Stomach (tissue), 19 donors: ENCODE data around the gene SLA2. TPM values are rescaled to one million over a fixed set of nuclear protein-coding genes. Genes with fewer than 3 reads are reported as not detected.
A peak's percentile ranks its signal among the peaks of the same experiment; 100 is the strongest.
"Not testable (repeated sequence)": the region's sequence is repeated elsewhere in the genome, so short reads cannot be mapped to it uniquely, and the experiment has no call there.

ENCODE experiments used
- DNase-seq, 2 donors: peaks; one replicate each; pipeline versions ENCODE4 v3.0.0 to v3.0.0-alpha.2; 2013 to 2019
- H3K27ac ChIP-seq, 5 donors: fragments of 200-600 bp in 4 of 5; sonication (generic) in 4 of 5; one replicate each; pipeline ENCODE4 v1.5.1; 2013 to 2019; ENCODE audit warnings: mild to moderate bottlenecking in 1 of 5, moderate library complexity in 1 of 5
- H3K27me3 ChIP-seq, 3 donors: fragments of 200-600 bp; sonication (generic); one replicate each; pipeline ENCODE4 v1.5.1; 2017 to 2019; ENCODE audit warnings: mixed run types in 1 of 3
- H3K36me3 ChIP-seq, 4 donors: fragments of 200-600 bp; sonication (generic); 1 replicate in 3 of 4; 2 replicates in 1 of 4; pipeline ENCODE4 v1.5.1; 2016 to 2019
- H3K4me1 ChIP-seq, 4 donors: fragments of 200-600 bp; sonication (generic); one replicate each; pipeline ENCODE4 v1.5.1; 2016 to 2019
- H3K4me3 ChIP-seq, 4 donors: fragments of 200-600 bp; sonication (generic) in 3 of 4; one replicate each; pipeline ENCODE4 v1.5.1; 2016 to 2019; ENCODE audit warnings: mild to moderate bottlenecking in 1 of 4
- H3K9me3 ChIP-seq, 4 donors: fragments of 200-600 bp; sonication (generic); one replicate each; pipeline ENCODE4 v1.5.1; 2016 to 2019
- CTCF ChIP-seq, 7 experiments: fragments of 450-650 bp in 4 of 7; fragments of 200-600 bp in 3 of 7; sonication (generic) in 3 of 7; IDR thresholded peaks; one replicate each; pipeline ENCODE4 v1.5.1; 2016 to 2019; ENCODE audit warnings: antibody characterized with exemption in 7 of 7, control low read depth in 2 of 7, mild to moderate bottlenecking in 1 of 7
- EP300 ChIP-seq: sonication (generic); formaldehyde crosslinking; IDR thresholded peaks from one replicate; pipeline ENCODE4 v1.6.1; 2017; ENCODE audit warnings: antibody characterized with exemption
- POLR2A ChIP-seq, 4 donors: fragments of 450-650 bp; IDR thresholded peaks; one replicate each; pipeline ENCODE4 v1.6.1; 2016; ENCODE audit warnings: antibody characterized with exemption in 4 of 4, control low read depth in 2 of 4, mild to moderate bottlenecking in 1 of 4, moderate library complexity in 1 of 4
- POLR2AphosphoS5 ChIP-seq, 3 donors: sonication (generic); formaldehyde crosslinking; IDR thresholded peaks; one replicate each; pipeline ENCODE4 v1.6.1; 2016; ENCODE audit warnings: antibody characterized with exemption in 3 of 3
- WGBS, 5 donors: extraction: QIAGEN DNeasy Blood & Tissue Kit in 3 of 5; methylation state at CpG; one replicate each; pipeline versions ENCODE4 v1.1.5 to v1.1.7; 2013 to 2018; 5-methylcytosine and 5-hydroxymethylcytosine counted together
- intact Hi-C: fragments of 100-400 bp; cut with DNase I; formaldehyde crosslinking; loops from one replicate; pipeline ENCODE4 v1.15.1; 2023; ENCODE audit warnings: low total_unique reads
- long read RNA-seq, 10 donors: transcript quantifications; one replicate each; lab custom pipeline, GENCODE V29; 2026
- polyA plus RNA-seq, 3 donors: library from polyadenylated mRNA; stranded (reverse); fragments of 200-250 nt; gene quantifications; one replicate each; pipeline ENCODE4 v1.2.3, GENCODE V29; 2013
- total RNA-seq, 5 donors: library from RNA; depleted of rRNA; stranded (reverse); fragments of >200 nt; gene quantifications; one replicate each; pipeline versions ENCODE4 v1.1.0 to v1.2.3, GENCODE V29; 2014 to 2016
- donor health status: healthy with polysubstance abuse.
- donor health status: Bipolar disorder and iron deficiency.
- donor health status: healthy.

Gene SLA2
- total RNA-seq (1 to 10 TPM in 3 of 5 donors, not detected in 2; 1.3 to 8.7 (median 1.3) TPM), polyA plus RNA-seq (1 to 10 TPM in 1 of 3 donors, under 1 TPM in 2; 0.25 to 2.7 (median 0.56) TPM)
- long read RNA-seq, donor 1 = 0 reads
- long read RNA-seq, donor 2 = 0 reads
- long read RNA-seq, donor 3 = 0 reads
- long read RNA-seq, donor 4 = 0 reads
- long read RNA-seq, donor 5 = 0 reads
- long read RNA-seq, donor 6 = 0 reads
- long read RNA-seq, donor 7 = 0 reads
- long read RNA-seq, donor 8 = 0 reads
- long read RNA-seq, donor 9, partial matches to known transcripts = 0 of 1 reads
- long read RNA-seq, donor 9, other reads (novel, unspliced or antisense) = 0 of 1 reads
- long read RNA-seq, donor 10, partial matches to known transcripts = 60 of 84 reads
- long read RNA-seq, donor 10, other reads (novel, unspliced or antisense) = 24 of 84 reads

- 36 to 71% (median 60%) methylated on average over 8 to 9 of the region's 9 CpGs for WGBS, 5 donors
- peak within 1 kb of the TSS; percentile 3 to 59 (median 38) for H3K27ac ChIP-seq
- intact Hi-C loops = no loop called here
- no peak for TF ChIP-seq POLR2A (IDR thresholded peaks at IDR 0.05)
- TF ChIP-seq POLR2AphosphoS5 (IDR thresholded peaks at IDR 0.05) = peak in 1 of 3 donors; percentile 64
- H3K27me3 ChIP-seq = no peaks in the 10 kb centered on the region
- DNase-seq = peak; percentile 43 to 59
- H3K4me1 ChIP-seq = peaks cover 0 to 9% (median 0%) of the 10 kb centered on the region in 4 donors
- no peaks in the 10 kb centered on the region for H3K9me3 ChIP-seq
- H3K4me3 ChIP-seq = peak within 1 kb of the TSS; percentile 16 to 28 (median 19)
- peaks cover 0 to 3% (median under 1%) of the 10 kb centered on the region in 4 donors for H3K36me3 ChIP-seq
Observed at GRCh38 chr20:36645998-36646397, at the start of gene SLA2. TSS of gene SLA2 (minus strand) at chr20:36646196. CDS start at chr20:36641335, 4,861 bp downstream.

- H3K36me3 ChIP-seq = peaks cover 0 to 10% (median 1%) of the 10 kb centered on the region in 4 donors
- H3K27me3 ChIP-seq, DNase-seq, intact Hi-C loops, H3K9me3 ChIP-seq, H3K4me3 ChIP-seq, H3K27ac ChIP-seq, H3K4me1 ChIP-seq: not testable (repeated sequence)
- WGBS, 5 donors = 90 to 97% (median 91%) methylated on average over 8 of the region's 8 CpGs
Observed at GRCh38 chr20:36695467-36695866, 49.5 kb upstream of the SLA2 start.

GRCh38 chr20:36688630-36689029, 42.6 kb upstream of the SLA2 start:
- 77 to 83% (median 80%) methylated on average over 7 of the region's 7 CpGs for WGBS, 5 donors
- Histone ChIP-seq H3K27me3 (no peaks in the 10 kb centered on the region), H3K4me1 (no peaks in the 10 kb centered on the region), H3K9me3 (no peaks in the 10 kb centered on the region), H3K36me3 (peaks cover 5 to 52% (median 51%) of the 10 kb centered on the region in 4 donors), H3K27ac (no peak overlapping the region), H3K4me3 (no peak overlapping the region)
- DNase-seq = no peak
- TF ChIP-seq POLR2A (IDR thresholded peaks at IDR 0.05) (no peak), CTCF (IDR thresholded peaks at IDR 0.05) (no peak), POLR2AphosphoS5 (IDR thresholded peaks at IDR 0.05) (no peak), EP300 (no peak)
- intact Hi-C loops = no loop called here

- DNase-seq = no peak
- Histone ChIP-seq H3K27ac (no peak overlapping the region), H3K9me3 (no peaks in the 10 kb centered on the region), H3K27me3 (no peaks in the 10 kb centered on the region), H3K4me1 (no peaks in the 10 kb centered on the region), H3K36me3 (peaks cover 5 to 60% (median 56%) of the 10 kb centered on the region in 4 donors), H3K4me3 (no peak overlapping the region)
- TF ChIP-seq POLR2A (IDR thresholded peaks at IDR 0.05) (no peak), POLR2AphosphoS5 (IDR thresholded peaks at IDR 0.05) (no peak), CTCF (IDR thresholded peaks at IDR 0.05) (no peak), EP300 (no peak)
- 72 to 92% (median 75%) methylated on average over 3 of the region's 3 CpGs for WGBS, 5 donors
- intact Hi-C loops = no loop called here
Observed at GRCh38 chr20:36687850-36688249, 41.9 kb upstream of the SLA2 start.

GRCh38 chr20:36686944-36687343, 40.9 kb upstream of the SLA2 start:
- H3K36me3 ChIP-seq = peaks cover 9 to 69% (median 65%) of the 10 kb centered on the region in 4 donors
- H3K27ac ChIP-seq = no peak overlapping the region
- H3K4me3 ChIP-seq = no peak overlapping the region
- DNase-seq = no peak
- H3K4me1 ChIP-seq = no peaks in the 10 kb centered on the region
- H3K27me3 ChIP-seq = no peaks in the 10 kb centered on the region
- H3K9me3 ChIP-seq = no peaks in the 10 kb centered on the region
- 80 to 89% (median 85%) methylated on average over 4 of the region's 4 CpGs for WGBS, 5 donors
- intact Hi-C loops = no loop called here
- no peak for TF ChIP-seq EP300
- TF ChIP-seq CTCF (IDR thresholded peaks at IDR 0.05) = no peak
- TF ChIP-seq POLR2A (IDR thresholded peaks at IDR 0.05) = no peak
- TF ChIP-seq POLR2AphosphoS5 (IDR thresholded peaks at IDR 0.05) = no peak
